ENCODE data around the gene ARSJ. TPM values are rescaled to one million over a fixed set of nuclear protein-coding genes. Genes with fewer than 3 reads are reported as not detected.

ARSJ gene
- total and polyA plus RNA-seq, 2 experiments from 2014 or later: 4.3 to 6.6 TPM

GRCh38 chr4:113921089-113921794 is 58.2 kb downstream of the ARSJ start (continued):
- TF ChIP-seq CREB1 (CRISPR knock-in tag; IDR thresholded peaks at IDR 0.05; ENCODE audit: low read depth) (no peak), STAT1 (IDR thresholded peaks at IDR 0.05; ENCODE audit: unreplicated experiment) (no peak), EZH2phosphoT487 (IDR thresholded peaks at IDR 0.05; ENCODE audit: unreplicated experiment) (no peak), REST (IDR thresholded peaks at IDR 0.05; ENCODE audit: unreplicated experiment) (no peak), POLR2AphosphoS5 (IDR thresholded peaks at IDR 0.05; ENCODE audit: low read depth) (no peak)

GRCh38 chr4:113919611-113920010 is 59.8 kb downstream of the ARSJ start:
- Histone ChIP-seq H3K9me2 (ENCODE audit: insufficient read depth) (no peaks in the 10 kb centered on the region), H3F3A (replicated peaks; ENCODE audit: low read depth) (no peaks in the 10 kb centered on the region), H3K79me2 (replicated peaks; ENCODE audit: insufficient read depth) (no peaks in the 10 kb centered on the region), H3K4me3 (no peak overlapping the region), H4K20me1 (replicated peaks; ENCODE audit: insufficient read depth) (no peaks in the 10 kb centered on the region), H3K27ac (ENCODE audit: low read depth) (no peak overlapping the region), H3K36me3 (ENCODE audit: insufficient read depth) (no peaks in the 10 kb centered on the region), H3K27me3 (ENCODE audit: insufficient read depth) (no peaks in the 10 kb centered on the region), H3K4me1 (ENCODE audit: insufficient read depth) (peaks cover 4% of the 10 kb centered on the region; the same call in 1 of the 2 replicates), H3K4me2 (no peak overlapping the region), H2AFZ (peak overlapping the region; percentile 4; the same call in 1 of the 2 replicates)
- Mint-ChIP-seq H3K4me1 (peaks cover 10% of the 10 kb centered on the region; the same call in 2 of the 3 replicates), H3K27me3 (ENCODE audit: insufficient read depth, low read depth, poor library complexity) (no peaks in the 10 kb centered on the region), H3K4me3 (no peak overlapping the region), H3K27ac (peak overlapping the region; percentile 93), H3K9me3 (no peaks in the 10 kb centered on the region), H3K36me3 (ENCODE audit: low read depth) (no peaks in the 10 kb centered on the region)
- no peak for TF ChIP-seq CREB1 (CRISPR knock-in tag; IDR thresholded peaks at IDR 0.05; ENCODE audit: low read depth)
- no peak for TF ChIP-seq ZNF114 (CRISPR knock-in tag; IDR thresholded peaks at IDR 0.05)
- no peak for TF ChIP-seq STAT1 (IDR thresholded peaks at IDR 0.05; ENCODE audit: unreplicated experiment)
- no peak for TF ChIP-seq POLR2AphosphoS5 (IDR thresholded peaks at IDR 0.05; ENCODE audit: low read depth)
- TF ChIP-seq EZH2 (IDR thresholded peaks at IDR 0.05; ENCODE audit: low read depth, unreplicated experiment): no peak
- TF ChIP-seq JUNB (IDR thresholded peaks at IDR 0.05; ENCODE audit: unreplicated experiment): no peak
- no peak for TF ChIP-seq CTCF (conservative IDR thresholded peaks at IDR 0.05; ENCODE audit: low read depth in 2 of 2)
- no peak for TF ChIP-seq NANOG (IDR thresholded peaks at IDR 0.05; ENCODE audit: borderline replicate concordance)
- no peak for TF ChIP-seq EZH2phosphoT487 (IDR thresholded peaks at IDR 0.05; ENCODE audit: unreplicated experiment)
- no peak for TF ChIP-seq ZNF462 (CRISPR knock-in tag; IDR thresholded peaks at IDR 0.05)
- DNase-seq (ENCODE audit: low spot score) (peak; percentile 13), ATAC-seq (no peak; the same call in 2 of the 3 replicates)

Data from GM23338 (cell line).